NCI-H524 treated with DMSO at 0.1 percent for 48 hours (cell line): ENCODE measurements around the gene HDHD3.
"Not testable (repeated sequence)": the region's sequence is repeated elsewhere in the genome, so short reads cannot be mapped to it uniquely, and the experiment has no call there.

Experiments used
- DNase-seq: peaks from one replicate; lab custom pipeline; 2025; lab: John Stamatoyannopoulos, UW

The HDHD3 gene

GRCh38 chr9:113389451-113389850 lies 12.7 kb upstream of the HDHD3 start:
- no peak for DNase-seq

- no peak for DNase-seq
These were observed 12.0 kb upstream of the HDHD3 start for GRCh38 chr9:113388833-113389232.

- no peak for DNase-seq
These were observed 10.9 kb upstream of the HDHD3 start for GRCh38 chr9:113387560-113388230.

- no peak for DNase-seq
These were observed 10.0 kb upstream of the HDHD3 start for GRCh38 chr9:113386571-113387393.

GRCh38 chr9:113381909-113382411 lies 5.2 kb upstream of the HDHD3 start:
- DNase-seq, result no peak

- DNase-seq, result not testable (repeated sequence)
These were observed 4.7 kb upstream of the HDHD3 start for GRCh38 chr9:113381441-113381840.

GRCh38 chr9:113380869-113381378 lies 4.1 kb upstream of the HDHD3 start:
- no peak for DNase-seq

- DNase-seq, result not testable (repeated sequence)
These were observed 3.0 kb upstream of the HDHD3 start for GRCh38 chr9:113379829-113380210.

GRCh38 chr9:113379094-113379828 lies 2.5 kb upstream of the HDHD3 start:
- not testable (repeated sequence) for DNase-seq

GRCh38 chr9:113375057-113376023 lies 1.4 kb downstream of the HDHD3 start:
- no peak for DNase-seq

- no peak for DNase-seq
These were observed 3.0 kb downstream of the HDHD3 start for GRCh38 chr9:113373676-113374392.

GRCh38 chr9:113373256-113373655 lies 3.5 kb downstream of the HDHD3 start:
- DNase-seq, result no peak

GRCh38 chr9:113372059-113372458 lies 4.7 kb downstream of the HDHD3 start:
- no peak for DNase-seq

- no peak for DNase-seq
These were observed 5.9 kb downstream of the HDHD3 start for GRCh38 chr9:113370806-113371325.

- no peak for DNase-seq
These were observed 7.0 kb downstream of the HDHD3 start for GRCh38 chr9:113369855-113370140.

GRCh38 chr9:113368982-113369854 lies 7.6 kb downstream of the HDHD3 start:
- DNase-seq, result no peak

GRCh38 chr9:113368348-113368981 lies 8.3 kb downstream of the HDHD3 start:
- no peak for DNase-seq

GRCh38 chr9:113365652-113366051 lies 11.1 kb downstream of the HDHD3 start:
- not testable (repeated sequence) for DNase-seq

- no peak for DNase-seq
These were observed 11.8 kb downstream of the HDHD3 start for GRCh38 chr9:113364951-113365350.
